Stimulated activated CD4-positive, alpha-beta T cell treated with anti-CD3 and anti-CD28 coated beads, Interleukin-15, amount 100 ng/mL, for 24 hours (primary cell): Measurements from ENCODE around the gene LENG1.

Experiments used
- DNase-seq: peaks from one replicate; pipeline ENCODE4 v3.0.0-alpha.2; 2020

LENG1 gene

GRCh38 chr19:54106716-54107115, 52.8 kb downstream of the LENG1 start:
- no peak for DNase-seq

GRCh38 chr19:54105796-54106195, 53.7 kb downstream of the LENG1 start:
- DNase-seq = no peak
